Activated CD4-positive, alpha-beta T cell treated with anti-CD3 and anti-CD28 coated beads, Interleukin-2, amount 50 U/mL, for 16 hours (primary cell): ENCODE data around the gene PKHD1.
"Not testable (repeated sequence)": the region's sequence is repeated elsewhere in the genome, so short reads cannot be mapped to it uniquely, and the experiment has no call there.

Experiments
- DNase-seq: peaks from one replicate; pipeline ENCODE4 v3.0.0-alpha.2; 2020

PKHD1 gene

DNA sequence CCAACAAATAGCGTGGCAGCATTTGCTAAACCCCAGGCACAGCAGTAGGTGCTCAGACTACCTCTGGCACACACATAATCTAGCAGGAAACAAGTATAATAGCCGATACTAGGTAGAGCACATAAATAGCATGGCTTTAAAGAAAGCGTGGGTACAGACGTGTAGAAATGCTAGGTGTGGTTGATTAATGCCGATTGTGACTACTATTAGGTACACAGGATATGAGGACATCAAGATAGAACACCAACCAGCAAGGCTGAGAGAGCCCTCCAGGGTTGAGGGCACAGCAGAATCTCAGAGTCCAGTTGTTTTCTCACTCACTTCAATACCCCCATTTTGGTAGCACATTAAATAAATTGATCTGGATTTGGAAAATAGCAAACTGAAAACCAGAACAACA is 100.5 kb downstream of the PKHD1 start:
- DNase-seq: no peak

DNA sequence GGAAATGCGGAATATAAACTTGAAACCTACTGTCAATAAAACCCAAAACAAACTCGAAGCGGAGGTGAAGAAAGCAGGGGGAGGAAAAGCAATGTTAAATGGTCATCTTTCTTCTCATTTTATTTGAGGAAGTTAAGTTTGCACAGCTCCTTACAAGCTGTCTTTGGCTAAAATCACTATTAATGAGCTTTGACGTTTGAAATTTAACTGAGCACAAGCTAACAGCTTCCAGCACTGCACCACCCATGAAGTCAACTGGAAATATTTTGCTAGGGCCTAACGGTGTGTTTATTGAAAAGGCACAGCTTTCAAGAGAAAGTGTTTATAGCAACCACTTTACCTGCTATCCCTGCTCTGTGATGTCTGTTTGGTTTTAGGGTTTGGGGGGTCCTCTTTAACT is 103.8 kb downstream of the PKHD1 start:
- DNase-seq: no peak

DNA sequence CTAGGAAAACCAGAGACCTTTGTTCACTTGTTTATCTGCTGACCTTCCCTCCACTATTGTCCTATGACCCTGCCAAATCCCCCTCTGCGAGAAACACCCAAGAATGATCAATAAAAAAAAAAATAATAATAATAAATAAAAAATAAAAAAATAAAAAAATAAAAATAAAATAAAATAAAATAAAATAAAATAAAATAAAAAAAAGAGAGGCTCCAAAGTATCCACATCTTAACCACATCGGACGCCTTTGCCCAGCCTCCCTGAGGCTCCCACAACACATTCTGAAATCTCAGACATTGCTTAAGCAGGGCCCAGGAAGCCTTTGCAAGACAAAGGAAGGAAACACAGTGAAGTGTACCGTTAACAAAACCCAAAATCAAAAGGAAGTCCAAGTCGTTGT is 104.7 kb downstream of the PKHD1 start:
- not testable (repeated sequence) for DNase-seq

DNA sequence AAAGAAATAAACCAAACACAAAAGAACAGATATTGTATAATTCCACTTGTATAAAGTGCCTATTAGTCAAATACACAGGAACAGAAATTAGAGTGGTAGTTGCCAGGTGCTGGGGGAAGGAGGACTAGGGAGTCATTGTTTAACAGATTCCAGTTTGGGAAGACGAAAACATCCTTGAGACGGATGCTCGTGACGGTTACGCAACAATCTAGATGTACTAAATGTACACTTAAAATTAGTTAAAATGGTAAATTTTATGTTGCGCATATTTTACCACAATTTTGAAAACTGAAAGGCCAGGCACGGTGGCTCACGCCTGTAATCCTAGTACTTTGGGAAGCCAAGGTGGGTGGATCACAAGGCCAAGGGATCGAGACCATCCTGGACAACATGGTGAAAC is 111.0 kb downstream of the PKHD1 start:
- DNase-seq: no peak

GRCh38 chr6:51972659-51973058 is 114.8 kb downstream of the PKHD1 start:
- no peak for DNase-seq

GRCh38 chr6:51968265-51968664 is 119.1 kb downstream of the PKHD1 start:
- DNase-seq: no peak

- no peak for DNase-seq
These were observed 122.1 kb downstream of the PKHD1 start for GRCh38 chr6:51965222-51965801.

DNA sequence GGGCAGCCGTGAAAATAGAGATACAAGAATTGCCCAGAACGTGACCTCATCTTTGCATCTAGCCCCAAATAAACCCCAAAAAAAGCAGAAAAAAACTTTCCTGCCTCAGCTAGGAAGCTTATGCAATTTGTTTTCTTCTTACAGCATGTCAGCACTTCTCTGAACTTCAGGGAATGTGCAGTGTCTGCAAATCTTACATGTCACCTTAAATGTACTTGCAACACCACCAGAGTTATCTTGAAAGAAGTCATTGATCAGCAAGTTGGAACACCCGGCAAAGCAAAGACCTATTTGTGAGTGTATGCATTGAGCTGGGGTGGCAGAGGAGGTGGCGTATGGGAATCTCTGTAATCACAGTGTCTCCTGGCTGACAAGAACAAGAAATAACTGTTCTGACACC is 123.4 kb downstream of the PKHD1 start:
- DNase-seq: no peak

DNA sequence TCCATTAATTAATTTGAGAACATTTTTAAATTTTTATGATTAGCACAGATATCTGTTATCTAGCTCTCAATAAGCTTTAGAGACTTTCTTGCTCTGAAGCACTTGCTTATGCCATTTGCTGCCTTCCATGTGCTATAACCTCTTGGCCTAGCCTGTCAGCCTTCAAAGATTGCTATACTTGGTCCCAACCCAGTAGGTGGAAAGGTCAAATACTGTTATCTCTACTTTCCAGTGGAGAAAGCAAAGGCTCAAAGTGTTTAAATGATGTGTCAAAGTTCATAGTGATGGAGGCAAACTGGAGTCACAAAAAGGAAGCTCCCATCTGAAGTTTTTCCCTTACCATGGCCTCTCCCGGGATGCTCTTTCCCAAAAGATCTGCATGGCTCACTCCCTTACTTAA is 125.1 kb downstream of the PKHD1 start:
- DNase-seq: no peak

DNA sequence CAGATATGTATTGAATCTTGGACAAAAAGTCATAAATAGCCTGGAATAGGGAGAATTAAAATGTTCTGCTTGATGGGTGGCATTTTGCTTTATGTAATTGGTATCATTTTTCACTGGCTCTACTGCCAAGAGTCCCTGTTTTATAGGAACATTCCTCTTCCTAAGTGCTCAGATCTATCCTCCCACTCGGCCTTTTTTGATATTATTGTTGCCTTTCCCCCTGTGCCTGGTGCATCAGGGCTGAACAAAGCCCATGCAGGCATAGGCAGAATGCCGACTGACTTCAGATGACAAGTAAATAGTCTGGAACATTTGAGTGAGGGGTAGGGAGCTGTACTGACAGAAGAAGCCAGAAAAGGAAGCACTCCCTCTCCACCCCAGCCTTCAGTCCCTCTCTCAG is 127.0 kb downstream of the PKHD1 start:
- DNase-seq: no peak

- peak; percentile 55 for DNase-seq
These were observed 127.5 kb downstream of the PKHD1 start for GRCh38 chr6:51959744-51960383.

DNA sequence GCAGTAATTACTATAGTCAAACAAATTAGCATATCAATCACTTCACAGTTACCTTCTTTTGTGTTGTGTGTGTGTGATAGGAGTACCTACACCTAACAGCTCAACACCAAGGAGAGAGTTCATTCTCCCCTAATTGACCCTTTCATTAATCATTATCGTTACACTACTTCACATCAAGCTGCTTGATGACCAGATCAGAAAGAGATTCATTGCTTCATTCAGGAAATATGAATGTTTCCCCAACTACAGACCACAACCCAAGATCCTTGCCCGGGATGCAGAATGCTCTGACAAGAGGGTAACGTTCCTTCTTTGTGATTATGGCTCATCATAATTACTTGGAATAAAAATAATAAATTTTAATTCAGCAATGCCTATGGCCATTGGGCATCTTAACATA is 132.7 kb downstream of the PKHD1 start:
- DNase-seq: no peak

- no peak for DNase-seq
These were observed 134.2 kb downstream of the PKHD1 start for GRCh38 chr6:51953246-51953645.

- no peak for DNase-seq
These were observed 135.5 kb downstream of the PKHD1 start for GRCh38 chr6:51951924-51952323.

GRCh38 chr6:51949526-51949925 is 137.9 kb downstream of the PKHD1 start:
- DNase-seq: no peak

DNA sequence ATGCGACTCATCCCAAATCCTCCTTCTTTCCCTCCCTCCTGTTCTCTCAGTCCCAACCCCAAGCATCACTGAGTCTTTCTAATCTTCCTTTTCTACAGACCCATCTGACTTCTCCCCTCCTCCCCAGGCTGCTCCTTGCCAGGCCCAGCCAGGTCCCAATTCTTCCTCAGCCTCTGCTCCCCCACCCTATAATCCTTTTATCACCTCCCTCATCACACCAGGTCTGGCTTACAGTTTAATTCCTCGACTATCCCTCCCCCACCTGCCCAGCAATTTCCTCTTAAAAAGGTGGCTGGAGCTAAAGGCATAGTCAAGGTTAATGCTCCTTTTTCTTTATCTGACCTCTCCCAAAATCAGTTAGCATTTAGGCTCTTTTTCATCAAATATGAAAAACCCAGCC is 147.7 kb downstream of the PKHD1 start:
- DNase-seq: not testable (repeated sequence)

- no peak for DNase-seq
These were observed 150.7 kb downstream of the PKHD1 start for GRCh38 chr6:51936531-51937290.

- no peak for DNase-seq
These were observed 153.3 kb downstream of the PKHD1 start for GRCh38 chr6:51934098-51934497.

GRCh38 chr6:51932956-51933355 is 154.5 kb downstream of the PKHD1 start:
- DNase-seq: no peak

- DNase-seq: no peak
These were observed 156.8 kb downstream of the PKHD1 start for GRCh38 chr6:51930602-51931001.

DNA sequence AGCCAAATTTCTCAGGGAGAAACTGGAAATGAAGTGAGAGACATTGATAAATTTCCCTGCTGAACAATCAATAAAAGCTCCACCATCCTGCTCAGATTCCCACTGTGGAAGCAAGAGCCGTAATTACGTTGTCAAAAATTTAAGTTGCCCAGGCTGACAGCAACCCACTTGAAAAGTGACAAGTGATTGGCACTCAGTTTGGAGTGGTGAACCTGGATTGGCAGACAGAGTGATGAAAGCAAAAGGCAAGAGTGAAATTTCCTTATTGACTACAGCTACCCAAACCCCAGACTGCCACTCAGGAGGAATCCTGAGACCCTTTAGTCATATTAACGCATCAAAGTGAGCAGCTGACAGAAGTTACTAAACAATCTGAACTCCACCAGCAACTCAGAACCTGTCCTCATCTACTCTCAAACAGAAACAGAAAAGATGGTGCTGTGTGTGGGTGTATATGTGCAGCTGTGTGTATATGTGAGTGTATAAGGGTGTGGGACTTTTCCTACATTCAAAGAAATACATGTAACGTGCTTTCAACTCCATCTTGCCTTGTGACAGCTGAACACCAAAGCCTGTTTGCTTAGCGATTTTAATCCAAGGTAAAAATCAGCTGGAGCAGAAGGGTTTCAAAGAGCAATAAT is 157.4 kb downstream of the PKHD1 start:
- no peak for DNase-seq

DNA sequence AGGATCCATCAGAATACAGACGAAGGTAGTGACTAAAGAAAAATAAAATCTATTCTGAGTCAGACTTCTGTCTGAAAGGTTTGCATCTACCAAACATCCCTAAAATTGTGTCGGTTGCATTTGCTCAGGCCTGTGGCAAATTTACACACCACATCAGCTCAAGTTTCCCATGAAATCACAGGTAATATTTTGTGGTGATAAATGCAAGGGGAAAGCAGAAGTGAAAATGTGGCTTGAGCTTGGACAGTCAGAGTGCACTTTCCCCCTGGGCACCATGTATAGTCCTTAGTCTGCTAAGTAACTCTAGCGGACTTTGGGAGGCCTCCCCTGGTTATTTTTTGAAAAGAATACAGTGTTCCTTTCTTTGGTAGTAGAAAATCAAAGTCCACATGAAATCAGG is 159.1 kb downstream of the PKHD1 start:
- no peak for DNase-seq

DNA sequence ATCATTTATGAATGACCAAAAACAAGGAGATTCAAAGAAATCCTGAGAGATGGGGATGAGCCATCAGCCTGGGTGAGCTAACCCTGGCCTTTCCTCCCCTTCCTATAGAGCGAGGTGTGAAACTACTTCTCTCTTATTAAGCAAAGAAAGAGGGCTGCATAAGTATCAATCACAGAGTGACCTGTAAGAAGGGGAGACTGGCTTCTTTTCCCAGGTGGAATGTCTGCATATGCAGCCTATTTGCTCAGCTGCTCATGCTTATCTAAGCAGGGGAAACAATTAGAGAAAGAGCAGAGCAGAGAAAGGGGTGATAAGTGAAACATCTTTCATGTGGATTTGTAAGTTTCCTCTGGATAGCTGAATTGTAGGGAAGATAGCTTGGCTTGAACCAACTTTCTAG is 160.0 kb downstream of the PKHD1 start:
- DNase-seq: no peak

GRCh38 chr6:51926125-51926524 is 161.3 kb downstream of the PKHD1 start:
- no peak for DNase-seq
